ENCODE results near the gene ZFAND6. TPM values are rescaled to one million over a fixed set of nuclear protein-coding genes. Genes with fewer than 3 reads are reported as not detected.

Gene ZFAND6
- total RNA-seq, 4 donors from 2014 or later: 215 to 324 (median 226) TPM

DNA sequence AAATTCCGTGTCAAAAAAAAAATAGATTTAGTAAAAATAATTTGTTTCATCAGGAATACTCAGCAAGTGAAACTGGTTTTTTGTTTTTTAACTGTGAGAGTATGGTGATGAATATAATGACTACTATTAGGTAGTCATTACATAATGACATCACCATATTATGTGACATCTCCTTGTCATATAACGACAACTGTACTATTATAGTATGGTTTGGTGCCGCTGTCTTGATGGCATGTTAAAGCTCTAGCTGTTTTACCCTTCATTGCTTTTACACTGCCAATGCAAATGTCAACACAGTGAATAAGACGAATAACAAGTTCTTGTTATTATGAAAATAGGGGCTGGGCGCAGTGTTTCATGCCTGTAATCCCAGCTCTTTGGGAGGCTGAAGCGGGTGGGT is 47.7 kb downstream of the ZFAND6 start:
- peak in 1 of 2 donors; percentile 11 for DNase-seq
- Histone ChIP-seq H3K9me3 (no peaks in the 10 kb centered on the region), H3K27ac (no peak overlapping the region), H3K4me1 (peaks cover 8 to 18% of the 10 kb centered on the region in 2 donors), H3K27me3 (no peaks in the 10 kb centered on the region), H3K4me3 (replicated peaks in 1 of 3) (no peak overlapping the region), H3K36me3 (no peaks in the 10 kb centered on the region)
- intact Hi-C loops (cut with DNase I): no loop called here
- TF ChIP-seq POLR2A (IDR thresholded peaks at IDR 0.05): no peak
- TF ChIP-seq, protein P1, sequence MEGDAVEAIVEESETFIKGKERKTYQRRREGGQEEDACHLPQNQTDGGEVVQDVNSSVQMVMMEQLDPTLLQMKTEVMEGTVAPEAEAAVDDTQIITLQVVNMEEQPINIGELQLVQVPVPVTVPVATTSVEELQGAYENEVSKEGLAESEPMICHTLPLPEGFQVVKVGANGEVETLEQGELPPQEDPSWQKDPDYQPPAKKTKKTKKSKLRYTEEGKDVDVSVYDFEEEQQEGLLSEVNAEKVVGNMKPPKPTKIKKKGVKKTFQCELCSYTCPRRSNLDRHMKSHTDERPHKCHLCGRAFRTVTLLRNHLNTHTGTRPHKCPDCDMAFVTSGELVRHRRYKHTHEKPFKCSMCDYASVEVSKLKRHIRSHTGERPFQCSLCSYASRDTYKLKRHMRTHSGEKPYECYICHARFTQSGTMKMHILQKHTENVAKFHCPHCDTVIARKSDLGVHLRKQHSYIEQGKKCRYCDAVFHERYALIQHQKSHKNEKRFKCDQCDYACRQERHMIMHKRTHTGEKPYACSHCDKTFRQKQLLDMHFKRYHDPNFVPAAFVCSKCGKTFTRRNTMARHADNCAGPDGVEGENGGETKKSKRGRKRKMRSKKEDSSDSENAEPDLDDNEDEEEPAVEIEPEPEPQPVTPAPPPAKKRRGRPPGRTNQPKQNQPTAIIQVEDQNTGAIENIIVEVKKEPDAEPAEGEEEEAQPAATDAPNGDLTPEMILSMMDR (IDR thresholded peaks at IDR 0.05): no peak
- 76 to 80% methylated on average over 6 of the region's 6 CpGs for WGBS, 2 donors

DNA sequence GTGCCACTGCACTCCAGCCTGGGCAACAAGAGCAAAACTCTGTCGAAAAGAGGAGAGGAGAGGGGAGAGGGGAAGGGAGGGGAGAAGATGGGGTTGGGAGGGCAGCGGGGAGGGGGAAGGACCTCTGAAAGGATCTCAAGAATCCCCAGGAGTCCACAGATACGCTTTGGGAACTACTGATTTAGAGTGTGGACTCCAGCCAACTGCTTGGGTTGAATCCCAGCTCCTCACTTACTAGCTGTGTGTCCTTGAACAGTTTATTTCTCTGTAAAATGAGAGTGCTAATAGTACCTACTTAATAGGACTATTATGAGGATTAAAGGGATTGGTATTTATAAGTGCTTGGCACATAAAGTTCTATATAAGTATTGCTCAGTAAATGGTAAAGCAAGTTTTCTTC is 48.3 kb downstream of the ZFAND6 start:
- H3K4me1 ChIP-seq: peaks cover 8 to 18% of the 10 kb centered on the region in 2 donors
- no peak overlapping the region for H3K27ac ChIP-seq
- intact Hi-C loops (cut with DNase I): no loop called here
- DNase-seq: peak; percentile 28 to 45
- H3K27me3 ChIP-seq: no peaks in the 10 kb centered on the region
- no peak overlapping the region for H3K4me3 ChIP-seq (replicated peaks in 1 of 3)
- no peaks in the 10 kb centered on the region for H3K9me3 ChIP-seq
- no peaks in the 10 kb centered on the region for H3K36me3 ChIP-seq
- WGBS, 2 donors: 6 to 15% methylated on average over 2 to 3 of the region's 3 CpGs
- TF ChIP-seq, protein P1 (IDR thresholded peaks at IDR 0.05): no peak
- no peak for TF ChIP-seq POLR2A (IDR thresholded peaks at IDR 0.05)

DNA sequence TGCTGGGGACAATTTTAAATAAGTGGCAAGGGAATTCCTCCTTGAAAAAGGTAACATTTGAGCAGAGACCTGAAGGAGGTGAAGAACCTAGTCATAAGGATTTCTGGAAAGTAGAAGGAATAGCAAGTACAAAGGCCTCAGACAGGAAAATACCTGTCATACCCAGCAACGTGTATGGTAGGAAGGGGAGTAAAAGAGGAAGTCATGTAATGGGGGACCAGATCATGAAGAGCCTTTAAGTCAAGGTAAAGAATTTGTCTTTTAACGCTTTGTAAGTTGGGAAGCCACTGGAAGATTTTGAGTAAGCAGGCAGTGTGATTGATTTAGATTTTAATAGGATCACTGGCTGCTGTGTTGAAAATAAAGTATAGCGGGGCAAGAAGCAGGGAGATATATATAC is 49.9 kb downstream of the ZFAND6 start:
- DNase-seq: no peak
- Histone ChIP-seq H3K4me1 (peaks cover 12 to 16% of the 10 kb centered on the region in 2 donors), H3K4me3 (replicated peaks in 1 of 3) (no peak overlapping the region), H3K27ac (no peak overlapping the region), H3K36me3 (no peaks in the 10 kb centered on the region), H3K27me3 (no peaks in the 10 kb centered on the region), H3K9me3 (no peaks in the 10 kb centered on the region)
- intact Hi-C loops (cut with DNase I): no loop called here
- WGBS, 2 donors: 88% methylated on average over 3 of the region's 3 CpGs
- TF ChIP-seq POLR2A (IDR thresholded peaks at IDR 0.05): no peak
- TF ChIP-seq, protein P1 (IDR thresholded peaks at IDR 0.05): no peak

DNA sequence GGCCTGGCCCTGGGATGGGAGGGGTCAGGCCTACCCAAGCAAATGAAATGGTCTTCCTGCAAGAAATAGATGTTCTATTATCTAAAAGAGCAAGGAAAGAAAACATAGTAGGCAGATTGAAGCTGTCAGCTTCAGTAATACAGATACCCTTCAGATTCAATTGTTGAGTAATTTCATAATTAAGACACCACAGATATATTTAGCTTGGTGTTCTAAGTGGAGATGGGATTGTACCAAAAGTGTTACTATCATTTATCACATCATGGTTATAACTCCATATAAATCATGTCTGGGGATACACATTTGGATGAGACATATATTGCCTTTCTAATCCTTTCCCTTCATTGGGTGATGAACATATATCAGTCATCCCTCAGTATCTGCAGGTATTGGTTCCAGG is 51.4 kb downstream of the ZFAND6 start:
- no peaks in the 10 kb centered on the region for H3K9me3 ChIP-seq
- no peaks in the 10 kb centered on the region for H3K27me3 ChIP-seq
- TF ChIP-seq, protein P1 (IDR thresholded peaks at IDR 0.05): no peak
- no peak overlapping the region for H3K4me3 ChIP-seq (replicated peaks in 1 of 3)
- H3K4me1 ChIP-seq: peaks cover 12 to 20% of the 10 kb centered on the region in 2 donors
- H3K27ac ChIP-seq: no peak overlapping the region
- intact Hi-C loops (cut with DNase I): no loop called here
- no peaks in the 10 kb centered on the region for H3K36me3 ChIP-seq
- DNase-seq: no peak

DNA sequence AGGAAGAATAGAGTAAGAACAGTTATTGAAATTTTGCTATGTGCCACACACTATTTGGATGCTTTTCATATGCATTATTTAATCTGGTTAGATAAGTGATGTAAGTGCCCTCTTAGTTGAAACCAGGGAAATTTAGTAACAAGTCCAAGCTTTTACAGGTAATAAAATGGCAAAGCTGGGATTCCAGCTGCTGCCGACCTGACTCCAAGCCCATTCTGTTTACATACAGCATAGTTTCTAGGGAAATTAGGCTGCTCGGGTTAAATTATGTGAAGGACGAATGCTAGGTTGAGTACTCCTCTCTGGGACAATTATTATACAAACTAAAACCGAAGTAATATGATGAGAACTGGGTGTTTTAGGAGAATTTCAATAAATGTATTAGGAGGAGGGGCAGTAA is 54.6 kb downstream of the ZFAND6 start:
- H3K4me3 ChIP-seq (replicated peaks in 1 of 3): no peak overlapping the region
- no peak overlapping the region for H3K27ac ChIP-seq
- H3K27me3 ChIP-seq: no peaks in the 10 kb centered on the region
- DNase-seq: no peak
- no peaks in the 10 kb centered on the region for H3K36me3 ChIP-seq
- no peaks in the 10 kb centered on the region for H3K9me3 ChIP-seq
- WGBS, 2 donors: 66 to 69% methylated on average over 4 of the region's 4 CpGs
- peaks cover 4 to 12% of the 10 kb centered on the region in 2 donors for H3K4me1 ChIP-seq
- intact Hi-C loops (cut with DNase I): no loop called here
- no peak for TF ChIP-seq POLR2A (IDR thresholded peaks at IDR 0.05)
- TF ChIP-seq, protein P1 (IDR thresholded peaks at IDR 0.05): no peak

Data from thyroid gland (tissue), 4 donors.